HG03025 (cell line): ENCODE data around the gene ATP7B.
"Not testable (repeated sequence)": the region's sequence is repeated elsewhere in the genome, so short reads cannot be mapped to it uniquely, and the experiment has no call there.

ENCODE experiments used
- ATAC-seq: cut with Tn5 transposase; IDR thresholded peaks from one replicate; pipeline ENCODE4 v1.9.1; 2021; ENCODE audit warnings: mild to moderate bottlenecking, moderate library complexity; ENCODE audit not compliant: unreplicated experiment, low FRiP score

The ATP7B gene

GRCh38 chr13:52010890-52011631, at the start of gene ATP7B:
ATP7B (minus strand) TSS chr13:52011450; CDS start chr13:52011337, 113 bp downstream.
- ATAC-seq = no peak

- no peak for ATAC-seq
These were observed 42.2 kb upstream of the ATP7B start for GRCh38 chr13:52053460-52053859.

- no peak for ATAC-seq
These were observed 40.1 kb upstream of the ATP7B start for GRCh38 chr13:52051400-52051799.

- no peak for ATAC-seq
These were observed 37.3 kb upstream of the ATP7B start for GRCh38 chr13:52048516-52048915.

GRCh38 chr13:52047463-52047862, 36.2 kb upstream of the ATP7B start:
- ATAC-seq = no peak

- no peak for ATAC-seq
These were observed 32.4 kb upstream of the ATP7B start for GRCh38 chr13:52043675-52044074.

- ATAC-seq = no peak
These were observed 24.8 kb upstream of the ATP7B start for GRCh38 chr13:52036037-52036436.

GRCh38 chr13:52034616-52035226, 23.5 kb upstream of the ATP7B start:
- no peak for ATAC-seq

GRCh38 chr13:52033039-52033438, 21.8 kb upstream of the ATP7B start:
- ATAC-seq = no peak

- not testable (repeated sequence) for ATAC-seq
These were observed 19.2 kb upstream of the ATP7B start for GRCh38 chr13:52030401-52030800.

- no peak for ATAC-seq
These were observed 18.3 kb upstream of the ATP7B start for GRCh38 chr13:52029569-52029968.

- ATAC-seq = no peak
These were observed 16.6 kb upstream of the ATP7B start for GRCh38 chr13:52027832-52028231.

GRCh38 chr13:52026246-52026626, 15.0 kb upstream of the ATP7B start:
- no peak for ATAC-seq

GRCh38 chr13:52025475-52026245, 14.4 kb upstream of the ATP7B start:
- no peak for ATAC-seq

- ATAC-seq = no peak
These were observed 13.2 kb upstream of the ATP7B start, which contains the start of gene UTP14C for GRCh38 chr13:52024481-52024880. UTP14C (plus strand) TSS chr13:52024691; CDS start chr13:52028805, 4,114 bp downstream.

GRCh38 chr13:52022356-52022755, 11.1 kb upstream of the ATP7B start:
- ATAC-seq = no peak

- no peak for ATAC-seq
These were observed 8.9 kb upstream of the ATP7B start for GRCh38 chr13:52020191-52020590.

GRCh38 chr13:52016296-52016695, 5.0 kb upstream of the ATP7B start:
- ATAC-seq = no peak

- no peak for ATAC-seq
These were observed 1.2 kb upstream of the ATP7B start for GRCh38 chr13:52012512-52012836.

- peak; percentile 99 for ATAC-seq
These were observed 622 bp upstream of the ATP7B start, which contains the start of gene ALG11 for GRCh38 chr13:52011632-52012511. ALG11 (plus strand) TSS chr13:52012398; CDS start chr13:52012419, 21 bp downstream.
